ENCODE measurements around the gene TNNC1.
A peak's percentile ranks its signal among the peaks of the same experiment; 100 is the strongest.

Gene TNNC1

GRCh38 chr3:52456800-52457183 is 3.0 kb upstream of the TNNC1 start:
- no peak for DNase-seq

GRCh38 chr3:52456169-52456799 is 2.4 kb upstream of the TNNC1 start:
- DNase-seq: no peak

- DNase-seq: peak; percentile 64 to 65
These were observed 1.7 kb upstream of the TNNC1 start, which contains the start of gene NISCH for GRCh38 chr3:52455283-52456168. Gene NISCH (plus strand): TSS chr3:52455604. CDS start chr3:52455642, 38 bp downstream.

- DNase-seq: no peak
These were observed 1.1 kb upstream of the TNNC1 start for GRCh38 chr3:52454938-52455282.

GRCh38 chr3:52454250-52454937 is 553 bp upstream of the TNNC1 start:
- no peak for DNase-seq

GRCh38 chr3:52452570-52453221 is 1.1 kb downstream of the TNNC1 start:
- peak in 1 of 2 experiments; percentile 8 for DNase-seq

GRCh38 chr3:52452126-52452525 is 1.7 kb downstream of the TNNC1 start:
- DNase-seq: no peak

GRCh38 chr3:52451237-52452083 is 2.4 kb downstream of the TNNC1 start:
- DNase-seq: no peak

- no peak for DNase-seq
These were observed 3.2 kb downstream of the TNNC1 start for GRCh38 chr3:52450489-52451236.

GRCh38 chr3:52447512-52448355 is 6.1 kb downstream of the TNNC1 start:
- no peak for DNase-seq

GRCh38 chr3:52446631-52447511 is 7.0 kb downstream of the TNNC1 start:
- DNase-seq: peak; percentile 29 to 54

GRCh38 chr3:52446042-52446441 is 7.8 kb downstream of the TNNC1 start:
- no peak for DNase-seq

GRCh38 chr3:52444860-52445793 is 8.7 kb downstream of the TNNC1 start, which contains the start of gene SEMA3G:
Gene SEMA3G (minus strand): TSS chr3:52445103. CDS start chr3:52445027, 76 bp downstream.
- peak; percentile 63 to 85 for DNase-seq

GRCh38 chr3:52443791-52444687 is 9.8 kb downstream of the TNNC1 start:
- DNase-seq: no peak

GRCh38 chr3:52443268-52443610 is 10.6 kb downstream of the TNNC1 start:
- no peak for DNase-seq

- no peak for DNase-seq
These were observed 11.2 kb downstream of the TNNC1 start for GRCh38 chr3:52442409-52443267.

Data from SHP77 (cell line).